AG04450 (cell line): Measurements from ENCODE around the gene CRHR1. TPM values are rescaled to one million over a fixed set of nuclear protein-coding genes. Genes with fewer than 3 reads are reported as not detected.

ENCODE experiments used
- CTCF ChIA-PET: fragments of 300-600, 350-600 bp; formaldehyde crosslinking; extraction: SDS; loops from one replicate; lab custom pipeline; 2022; ENCODE audit warnings: antibody characterized with exemption, inconsistent platforms; lab: Charles Lee
- POLR2A ChIA-PET: fragments of 350-600 bp; formaldehyde crosslinking; extraction: SDS; loops from one replicate; lab custom pipeline; 2021; ENCODE audit warnings: antibody characterized with exemption, inconsistent platforms; lab: Yijun Ruan, JAX
- DNase-seq: peaks from one replicate; pipeline ENCODE4 v3.0.0-alpha.2; 2011; ENCODE audit warnings: low read depth, low spot score
- H3K27ac ChIP-seq: one replicate; pipeline ENCODE4 v1.5.1; 2012; ENCODE audit warnings: low read depth, low read length, control low read depth
- H3K27me3 ChIP-seq: one replicate; pipeline ENCODE4 v1.6.0; 2012; ENCODE audit warnings: low read length; ENCODE audit not compliant: control insufficient read depth, insufficient read depth
- H3K4me3 ChIP-seq: 2 replicates; pipeline ENCODE4 v1.5.1; 2011; ENCODE audit warnings: mild to moderate bottlenecking, low read depth, low read length, control low read depth
- H3K9me3 ChIP-seq: 2 replicates; pipeline ENCODE4 v1.5.1; 2012; ENCODE audit warnings: low read length; ENCODE audit not compliant: control insufficient read depth, insufficient read depth
- polyA plus RNA-seq: library from polyadenylated mRNA; depleted of rRNA; stranded (reverse); fragments of >200 nt; gene quantifications from 2 replicates; pipeline ENCODE4 v1.2.3, GENCODE V29; 2011
- TF ChIP-seq, protein P1 (sequence below): IDR thresholded peaks from 2 replicates; pipeline ENCODE4 v1.5.1; 2011; ENCODE audit warnings: low read depth, low read length, control low read depth, inconsistent platforms

Gene CRHR1
- polyA plus RNA-seq, 1 experiment: not detected

DNA sequence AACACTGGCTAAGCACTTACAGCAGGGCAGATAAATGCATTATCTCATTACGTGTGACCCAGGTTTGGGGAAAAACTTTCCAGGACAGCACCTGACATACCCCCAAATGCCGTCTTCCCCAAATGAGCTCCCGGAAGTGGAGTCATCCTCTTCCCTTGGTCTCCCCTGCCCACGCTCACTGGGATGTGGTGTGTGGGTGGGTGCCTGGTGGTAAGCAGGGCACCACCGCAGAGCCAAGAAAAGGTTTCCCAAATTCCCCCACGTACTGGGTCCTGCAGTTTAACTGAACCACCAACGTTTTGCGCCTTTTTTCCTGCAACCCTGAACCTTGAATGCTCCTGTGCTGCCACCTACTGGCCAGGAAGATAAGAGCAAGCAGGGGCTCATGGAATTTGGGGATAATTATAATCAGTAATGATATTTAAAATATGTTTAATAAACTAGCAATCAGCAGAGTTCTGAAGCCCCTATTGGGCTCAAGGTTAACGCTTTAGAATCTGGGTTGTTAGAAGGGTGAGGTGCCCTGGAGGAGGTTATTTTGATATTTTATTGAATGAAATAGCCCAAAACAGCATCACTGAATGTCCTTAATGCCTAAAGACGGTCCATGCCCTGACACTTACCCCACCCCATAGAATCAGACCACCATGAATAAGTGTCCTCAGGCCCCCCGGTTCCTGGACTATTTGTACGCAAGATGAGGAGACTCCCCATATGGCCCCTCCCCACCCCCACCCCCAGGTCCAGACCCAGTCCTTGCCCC is 68.6 kb downstream of the CRHR1 start:
- ChIA-PET CTCF (interaction anchor here (0.5 to 2.2 kb wide), 19 partner anchors 8 to 633 kb away, joined by 3 to 23 read pairs (median 4); no protein-coding TSS in a partner anchor), POLR2A (interaction anchor here (0.5 kb wide), 1 partner anchor 49 kb away, joined by 4 read pairs; no protein-coding TSS in a partner anchor)
- Histone ChIP-seq H3K27ac (no peak overlapping the region), H3K9me3 (no peaks in the 10 kb centered on the region; the same call in 1 of the 2 replicates), H3K4me3 (no peak overlapping the region), H3K27me3 (peaks cover 10% of the 10 kb centered on the region)
- peak; percentile 23 for DNase-seq
- TF ChIP-seq, protein P1, sequence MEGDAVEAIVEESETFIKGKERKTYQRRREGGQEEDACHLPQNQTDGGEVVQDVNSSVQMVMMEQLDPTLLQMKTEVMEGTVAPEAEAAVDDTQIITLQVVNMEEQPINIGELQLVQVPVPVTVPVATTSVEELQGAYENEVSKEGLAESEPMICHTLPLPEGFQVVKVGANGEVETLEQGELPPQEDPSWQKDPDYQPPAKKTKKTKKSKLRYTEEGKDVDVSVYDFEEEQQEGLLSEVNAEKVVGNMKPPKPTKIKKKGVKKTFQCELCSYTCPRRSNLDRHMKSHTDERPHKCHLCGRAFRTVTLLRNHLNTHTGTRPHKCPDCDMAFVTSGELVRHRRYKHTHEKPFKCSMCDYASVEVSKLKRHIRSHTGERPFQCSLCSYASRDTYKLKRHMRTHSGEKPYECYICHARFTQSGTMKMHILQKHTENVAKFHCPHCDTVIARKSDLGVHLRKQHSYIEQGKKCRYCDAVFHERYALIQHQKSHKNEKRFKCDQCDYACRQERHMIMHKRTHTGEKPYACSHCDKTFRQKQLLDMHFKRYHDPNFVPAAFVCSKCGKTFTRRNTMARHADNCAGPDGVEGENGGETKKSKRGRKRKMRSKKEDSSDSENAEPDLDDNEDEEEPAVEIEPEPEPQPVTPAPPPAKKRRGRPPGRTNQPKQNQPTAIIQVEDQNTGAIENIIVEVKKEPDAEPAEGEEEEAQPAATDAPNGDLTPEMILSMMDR: peak; percentile 89

DNA sequence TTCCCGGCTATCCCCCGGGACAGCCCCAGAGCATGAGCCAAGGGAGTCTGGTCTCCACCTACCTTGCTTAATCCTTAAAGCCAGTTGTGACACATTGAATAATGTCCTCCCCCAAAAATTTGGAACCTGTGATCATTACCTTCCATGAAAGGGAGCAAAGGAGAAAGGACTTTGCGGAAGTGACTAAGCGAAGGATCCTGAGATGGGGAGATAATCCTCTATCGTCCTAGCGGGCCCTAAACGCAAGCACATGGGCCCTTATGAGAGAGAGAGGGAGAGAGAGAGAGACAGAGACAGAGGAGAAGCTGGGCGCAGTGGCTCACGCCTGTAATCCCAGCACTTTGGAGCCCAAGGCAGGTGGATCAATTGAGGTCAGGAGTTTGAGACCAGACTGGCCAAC is 70.1 kb downstream of the CRHR1 start:
- Histone ChIP-seq H3K9me3 (no peaks in the 10 kb centered on the region), H3K4me3 (no peak overlapping the region), H3K27ac (no peak overlapping the region), H3K27me3 (peaks cover 9% of the 10 kb centered on the region)
- DNase-seq: no peak
- TF ChIP-seq, protein P1: no peak
- ChIA-PET CTCF (interaction anchor here (0.9 kb wide), 1 partner anchor 214 kb away, joined by 3 read pairs; no protein-coding TSS in a partner anchor), POLR2A (no interaction called here)

DNA sequence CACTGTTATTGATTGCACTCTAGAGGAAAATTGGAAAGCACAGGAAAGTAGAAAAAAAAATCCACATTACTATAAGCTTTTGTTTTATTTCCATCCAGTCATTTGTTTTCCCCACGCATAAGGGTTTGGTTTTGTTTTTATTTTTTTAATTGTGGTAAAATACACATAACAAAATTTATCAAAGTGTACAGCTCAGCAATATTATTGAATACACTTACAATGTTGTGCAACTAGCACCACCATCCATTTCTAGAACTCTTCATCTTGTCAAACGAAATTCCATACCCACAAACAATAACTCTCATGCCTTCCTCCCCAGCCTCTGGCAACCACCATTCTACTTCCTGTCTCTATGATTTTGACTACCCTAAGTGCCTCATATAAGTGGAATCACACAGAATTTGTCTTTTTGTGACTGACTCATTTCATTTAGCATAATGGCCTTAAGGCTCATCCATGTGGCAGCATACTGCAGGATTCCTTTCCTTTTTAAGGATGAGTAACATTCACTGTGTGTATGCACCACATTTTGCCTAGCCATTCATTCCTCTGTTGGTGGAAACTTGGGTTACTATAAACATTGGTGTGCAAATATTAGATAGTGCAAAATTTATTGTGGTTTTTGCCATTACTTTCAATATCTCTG is 71.7 kb downstream of the CRHR1 start:
- Histone ChIP-seq H3K9me3 (no peaks in the 10 kb centered on the region), H3K27ac (no peak overlapping the region), H3K27me3 (peaks cover 10% of the 10 kb centered on the region), H3K4me3 (no peak overlapping the region)
- CTCF ChIA-PET: interaction anchor here (0.5 kb wide), 1 partner anchor 417 kb away, joined by 3 read pairs; no protein-coding TSS in a partner anchor
- DNase-seq: no peak
- TF ChIP-seq, protein P1: no peak
- POLR2A ChIA-PET: no interaction called here

GRCh38 chr17:45857977-45858708 is 74.0 kb downstream of the CRHR1 start:
- ChIA-PET POLR2A (no interaction called here), CTCF (interaction anchor here (0.6 to 1.3 kb wide), 2 partner anchors 26 to 162 kb away, joined by 3 to 7 read pairs; no protein-coding TSS in a partner anchor)
- Histone ChIP-seq H3K27me3 (peaks cover 3% of the 10 kb centered on the region), H3K9me3 (no peaks in the 10 kb centered on the region), H3K27ac (no peak overlapping the region), H3K4me3 (no peak overlapping the region)
- no peak for DNase-seq
- TF ChIP-seq, protein P1: no peak
